Forelimb muscle (tissue), 1 donor: ENCODE measurements around the gene PTPRU. TPM values are rescaled to one million over a fixed set of nuclear protein-coding genes. Genes with fewer than 3 reads are reported as not detected.

Source experiments
- DNase-seq: peaks from one replicate; pipeline ENCODE4 v3.0.0-alpha.2; 2013; ENCODE audit warnings: low read depth
- polyA plus RNA-seq: library from polyadenylated mRNA; unstranded; fragments of 120-200 nt; gene quantifications from one replicate; pipeline ENCODE4 v1.2.1, GENCODE V29; 2013; ENCODE audit not compliant: insufficient read length

Gene PTPRU
- polyA plus RNA-seq, 1 donor: 14.1 TPM

GRCh38 chr1:29332204-29332603, 95.9 kb downstream of the PTPRU start:
- DNase-seq: no peak

GRCh38 chr1:29333008-29333407, 96.7 kb downstream of the PTPRU start:
- DNase-seq: no peak

GRCh38 chr1:29335573-29335972, 99.3 kb downstream of the PTPRU start:
- no peak for DNase-seq

- no peak for DNase-seq
Measured at GRCh38 chr1:29338908-29339575, 102.7 kb downstream of the PTPRU start.

DNA sequence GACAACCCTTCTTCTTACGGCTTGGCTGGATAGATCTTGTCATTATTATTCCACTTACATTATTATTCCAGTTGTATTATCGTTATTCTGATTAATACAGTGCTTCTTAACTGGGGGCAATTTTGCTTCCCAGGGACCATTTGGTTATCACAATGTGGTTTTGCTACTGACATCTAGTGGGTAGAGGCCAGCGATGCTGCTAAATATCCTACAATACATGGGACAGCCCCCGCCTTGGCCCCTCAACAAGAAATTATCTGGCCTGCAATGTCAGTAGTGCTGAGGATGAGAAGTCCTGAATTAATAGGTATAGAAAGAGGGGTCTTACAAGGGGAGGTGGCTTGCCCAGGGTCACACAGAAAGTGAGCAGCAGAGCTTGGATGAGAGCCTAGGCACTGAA, 105.6 kb downstream of the PTPRU start:
- DNase-seq: no peak

- DNase-seq: no peak
Measured at GRCh38 chr1:29342351-29342750, 106.0 kb downstream of the PTPRU start.

GRCh38 chr1:29342983-29343382, 106.7 kb downstream of the PTPRU start:
- DNase-seq: no peak

DNA sequence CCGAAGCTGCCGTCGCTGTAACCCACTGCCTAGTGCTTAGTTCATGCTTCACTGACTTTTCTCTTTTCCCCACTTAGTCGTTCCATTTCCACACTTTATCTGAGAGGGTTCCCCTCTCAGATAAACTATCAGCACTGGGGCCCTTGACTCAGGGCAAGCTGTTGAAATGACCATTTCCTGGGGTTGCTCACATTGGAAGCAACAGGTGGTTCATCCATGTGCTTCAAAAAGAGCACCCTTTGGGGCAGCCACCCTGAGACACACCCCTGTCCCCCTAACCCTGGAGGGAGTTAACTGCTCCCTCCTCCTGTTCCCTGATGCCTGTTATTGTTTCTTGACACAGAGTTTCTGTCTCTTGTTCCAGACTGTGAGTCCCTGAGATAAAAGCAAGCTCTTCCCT, 107.2 kb downstream of the PTPRU start:
- no peak for DNase-seq

GRCh38 chr1:29343908-29344307, 107.6 kb downstream of the PTPRU start:
- no peak for DNase-seq

DNA sequence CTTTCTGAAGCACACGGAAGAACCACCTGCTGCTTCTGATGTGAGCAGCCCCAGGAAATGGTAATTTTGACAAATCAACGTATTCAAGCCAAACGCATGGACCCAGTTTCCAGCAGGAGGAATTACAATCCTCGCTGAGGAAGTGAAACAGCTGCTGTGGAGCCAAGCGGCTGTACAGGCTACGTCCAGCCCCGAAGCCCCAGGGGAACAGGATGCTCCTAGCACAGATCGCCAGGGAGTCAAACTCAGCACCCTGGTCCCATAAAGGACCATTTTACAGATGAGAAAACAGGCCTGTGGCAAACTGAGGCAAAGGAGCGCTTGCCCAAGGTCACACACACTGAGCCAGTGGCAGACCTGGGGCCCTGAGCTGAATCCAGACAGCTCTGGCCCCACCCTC, 108.0 kb downstream of the PTPRU start:
- DNase-seq: no peak

DNA sequence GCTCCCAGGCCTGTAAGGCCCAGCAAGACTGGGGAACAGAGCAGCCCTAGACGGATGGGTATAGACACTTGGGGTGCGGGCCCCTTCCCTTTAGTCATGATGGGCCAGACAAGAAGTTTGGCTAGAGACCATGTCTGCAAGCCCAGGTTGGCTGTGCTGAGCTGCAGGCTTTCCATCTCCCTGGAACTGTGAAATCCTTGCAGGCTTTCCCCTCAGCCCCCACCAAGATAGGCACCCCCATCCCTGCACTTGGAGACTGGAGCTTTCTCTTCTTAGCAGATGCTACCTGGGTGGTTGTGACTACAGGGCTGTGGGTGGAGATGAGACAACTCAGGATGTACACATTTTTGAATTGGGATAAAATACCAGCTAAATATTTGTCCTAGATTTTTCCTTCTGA, 110.3 kb downstream of the PTPRU start:
- no peak for DNase-seq

DNA sequence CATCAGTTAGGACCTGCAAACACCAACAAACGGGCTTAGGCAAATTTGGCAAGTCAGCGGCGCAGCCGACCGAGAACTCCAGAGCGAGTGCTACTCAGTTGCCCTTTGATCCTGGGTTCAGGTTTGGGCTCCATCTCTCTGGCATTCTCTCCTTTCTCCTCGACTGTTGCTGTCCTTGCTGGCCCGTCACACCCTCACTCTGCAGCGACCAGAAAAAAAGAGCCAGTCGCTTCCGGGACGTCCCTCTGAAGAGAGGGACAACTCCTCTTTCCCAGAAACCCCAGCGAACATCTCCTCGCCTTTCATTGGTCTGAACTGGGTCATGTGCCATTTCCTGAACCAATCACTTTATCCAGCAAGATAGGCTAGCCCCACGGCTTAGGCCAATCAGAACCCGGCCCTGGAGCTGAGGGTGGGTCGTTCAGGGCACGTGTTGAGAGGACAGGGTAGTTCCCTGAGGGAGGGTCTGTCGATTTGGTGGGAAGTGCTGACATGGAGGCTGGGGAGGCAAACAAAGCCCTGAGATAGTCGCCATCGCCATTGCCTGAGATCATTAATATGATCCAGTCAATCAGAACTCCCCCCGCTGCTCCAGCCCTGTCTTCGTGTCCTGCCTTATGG, 113.7 kb downstream of the PTPRU start:
- DNase-seq: no peak

DNA sequence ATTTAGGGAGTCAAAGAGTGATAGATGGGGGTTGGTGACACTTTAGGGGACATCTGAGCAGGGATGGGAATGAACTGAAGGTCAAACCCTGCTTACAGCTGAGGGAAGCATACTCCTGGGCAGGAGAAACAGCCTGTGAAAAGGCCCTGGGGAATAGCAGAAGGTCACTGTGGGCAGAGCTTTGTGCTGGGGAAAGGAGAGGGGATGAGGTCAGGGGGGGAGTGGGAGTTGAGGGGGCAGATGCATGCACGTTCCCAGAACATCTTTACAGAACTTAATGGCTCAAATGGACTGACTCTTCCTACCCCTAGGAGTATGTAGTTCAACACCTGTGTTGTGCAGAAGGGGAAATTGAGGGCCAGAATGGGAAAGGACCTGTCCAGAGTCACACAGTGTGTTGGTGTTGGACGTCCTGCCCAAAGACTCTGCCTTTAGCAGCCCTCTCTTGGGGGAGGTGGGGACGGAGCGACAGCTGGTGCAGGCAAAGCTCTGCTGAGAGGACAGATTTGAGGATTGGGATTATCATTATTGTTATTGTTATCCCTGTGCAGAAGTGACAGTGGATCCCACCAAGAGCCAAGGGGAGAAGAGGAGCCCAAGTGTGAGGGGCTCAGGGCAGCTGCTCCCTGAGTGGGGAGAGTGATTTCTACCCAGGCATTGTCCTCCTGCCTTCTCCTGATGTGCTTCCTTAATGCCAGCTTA, 116.5 kb downstream of the PTPRU start:
- no peak for DNase-seq

GRCh38 chr1:29354511-29355098, 118.3 kb downstream of the PTPRU start:
- DNase-seq: no peak

DNA sequence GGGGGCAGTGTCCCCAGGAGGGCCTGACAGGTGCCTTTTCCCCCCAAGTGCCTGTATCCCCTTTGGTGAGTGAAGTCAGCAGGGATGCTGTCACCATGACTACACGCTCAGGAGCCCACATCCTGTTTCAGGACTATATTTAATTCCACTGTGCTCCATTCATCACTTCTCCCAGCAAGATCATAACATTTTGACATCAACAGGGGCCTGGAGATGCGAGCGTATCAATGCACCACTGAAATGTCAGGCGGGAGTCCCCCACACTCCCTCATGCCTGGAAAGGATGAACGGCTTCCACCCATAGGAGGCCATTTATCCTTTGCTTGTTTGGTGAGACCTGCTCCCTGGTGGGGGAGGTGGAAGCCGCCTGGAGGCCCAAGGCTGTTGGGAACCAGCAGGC, 119.1 kb downstream of the PTPRU start:
- DNase-seq: no peak

- DNase-seq: no peak
Measured at GRCh38 chr1:29356663-29357062, 120.3 kb downstream of the PTPRU start.

DNA sequence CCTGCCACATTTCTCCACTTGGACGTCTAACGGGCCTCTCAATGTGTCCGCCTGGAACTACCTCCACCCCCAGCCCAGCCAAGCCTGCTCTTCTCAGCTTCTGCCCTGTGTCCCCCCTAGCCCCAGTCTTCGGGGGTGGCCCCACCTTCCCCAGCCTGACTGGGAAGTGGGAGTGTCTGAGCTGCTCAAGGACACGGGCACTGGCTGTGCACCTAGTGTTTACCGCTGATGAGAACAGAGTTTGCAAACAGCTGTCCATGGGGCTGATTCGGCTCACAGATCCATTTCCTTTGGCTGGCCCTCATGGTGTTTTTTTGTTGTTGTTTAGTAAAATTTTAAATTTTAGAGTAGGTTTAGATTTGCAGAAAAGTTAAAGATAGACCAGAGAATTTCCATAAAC, 121.1 kb downstream of the PTPRU start:
- no peak for DNase-seq

DNA sequence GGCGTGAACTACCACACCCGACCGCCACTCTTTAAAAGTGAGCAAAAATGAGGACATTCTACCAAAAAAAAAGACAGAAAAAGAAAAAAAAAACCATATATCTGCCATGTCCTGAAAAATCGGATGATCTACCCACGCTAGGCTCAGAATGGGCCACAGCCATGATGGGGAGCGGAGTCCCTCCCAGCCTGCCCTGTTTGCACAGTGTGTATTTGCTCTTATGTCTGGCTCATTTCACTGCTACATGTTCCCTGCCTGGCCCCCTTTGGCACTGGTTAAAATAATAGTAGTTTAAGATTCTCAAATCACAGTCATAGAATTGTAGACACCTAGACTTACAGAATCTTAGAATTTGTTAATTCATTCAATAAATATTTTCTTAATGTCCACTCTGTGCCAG, 121.9 kb downstream of the PTPRU start:
- no peak for DNase-seq

DNA sequence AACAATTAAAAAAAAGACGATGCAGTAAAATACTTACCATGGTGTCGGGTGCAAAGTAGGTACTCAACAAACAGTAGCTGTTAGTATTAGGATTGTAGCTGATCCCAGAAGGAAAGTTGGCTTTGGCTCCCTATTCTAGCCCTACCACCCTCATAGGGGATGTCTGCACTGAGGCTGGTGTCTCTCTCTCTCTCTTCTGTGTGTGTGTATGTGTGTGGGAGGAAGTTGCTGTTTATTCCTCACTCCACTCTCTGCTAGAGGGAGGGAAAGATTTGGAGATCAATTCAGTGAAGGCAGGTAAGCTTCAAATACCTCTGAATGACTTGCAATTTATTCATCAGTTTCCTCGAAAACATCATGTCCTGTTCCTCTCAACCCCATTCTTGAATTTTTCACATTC, 124.4 kb downstream of the PTPRU start:
- no peak for DNase-seq

- DNase-seq: no peak
Measured at GRCh38 chr1:29361686-29362085, 125.4 kb downstream of the PTPRU start.

DNA sequence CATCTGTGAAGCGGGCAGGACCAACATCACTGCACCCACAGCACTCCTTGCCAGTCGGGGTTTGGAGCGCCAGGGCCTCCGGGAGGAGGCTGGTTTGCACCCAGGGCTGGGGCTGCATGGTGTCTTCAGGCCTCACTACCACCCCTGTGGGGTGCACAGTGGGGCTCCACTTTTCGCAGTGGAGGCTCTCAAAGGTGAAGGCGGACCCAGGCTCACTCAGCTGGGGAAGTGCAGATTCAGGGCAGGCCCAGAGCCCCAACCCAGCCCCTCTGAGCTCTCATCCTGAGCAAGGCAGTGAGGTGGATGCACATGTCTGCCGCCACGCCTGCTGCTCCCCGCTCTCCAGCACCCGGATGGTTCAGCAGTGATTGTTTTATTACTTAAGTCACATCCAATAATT, 125.8 kb downstream of the PTPRU start:
- no peak for DNase-seq

- no peak for DNase-seq
Measured at GRCh38 chr1:29362764-29363163, 126.4 kb downstream of the PTPRU start.

GRCh38 chr1:29363536-29363935, 127.2 kb downstream of the PTPRU start:
- no peak for DNase-seq
